Osteoblast (primary cell): ENCODE data around the gene DEFB124. TPM values are rescaled to one million over a fixed set of nuclear protein-coding genes. Genes with fewer than 3 reads are reported as not detected.
A peak's percentile ranks its signal among the peaks of the same experiment; 100 is the strongest.

Experiments
- DNase-seq: peaks from one replicate; pipeline ENCODE4 v3.0.0; 2011; ENCODE audit warnings: low spot score, mixed read lengths; ENCODE audit not compliant: insufficient read length; ENCODE audit errors: missing footprints
- H2AFZ ChIP-seq: 2 replicates; pipeline ENCODE4 v1.6.0; 2011; ENCODE audit warnings: mild to moderate bottlenecking, low read length
- H3K27ac ChIP-seq: 2 replicates; pipeline ENCODE4 v1.5.1; 2011; ENCODE audit warnings: mild to moderate bottlenecking, low read depth, low read length, moderate library complexity
- H3K27me3 ChIP-seq: 2 replicates; pipeline ENCODE4 v1.6.0; 2012; ENCODE audit warnings: mild to moderate bottlenecking, control low read depth, inconsistent platforms, low read length, moderate library complexity; ENCODE audit not compliant: insufficient read depth
- H3K36me3 ChIP-seq: 2 replicates; pipeline ENCODE4 v1.5.1; 2011; ENCODE audit warnings: mild to moderate bottlenecking, low read length, control low read depth, moderate library complexity; ENCODE audit not compliant: insufficient read depth
- H3K4me1 ChIP-seq: 2 replicates; pipeline ENCODE4 v1.5.1; 2011; ENCODE audit warnings: mild to moderate bottlenecking, low read length, control low read depth, moderate library complexity; ENCODE audit not compliant: insufficient read depth
- H3K4me2 ChIP-seq: 2 replicates; pipeline ENCODE4 v1.6.0; 2011; ENCODE audit warnings: mild to moderate bottlenecking, low read length; ENCODE audit not compliant: insufficient read depth
- H3K4me3 ChIP-seq: fragments of 200-600 bp; sonication (generic); 3 replicates; pipeline ENCODE4 v1.5.1; 2012; ENCODE audit warnings: mild to moderate bottlenecking, low read length, inconsistent platforms; ENCODE audit not compliant: insufficient read depth
- H3K79me2 ChIP-seq: 2 replicates; pipeline ENCODE4 v1.6.0; 2012; ENCODE audit warnings: mild to moderate bottlenecking, low read length, control low read depth, inconsistent platforms; ENCODE audit not compliant: insufficient read depth
- H3K9me3 ChIP-seq: 2 replicates; pipeline ENCODE4 v1.5.1; 2011; ENCODE audit warnings: low read depth, low read length, control low read depth
- H4K20me1 ChIP-seq: 2 replicates; pipeline ENCODE4 v1.6.0; 2012; ENCODE audit warnings: mild to moderate bottlenecking, low read length, control low read depth; ENCODE audit not compliant: insufficient read depth
- total RNA-seq: library from RNA; depleted of rRNA; stranded (reverse); fragments of >200 nt; gene quantifications from 2 replicates; pipeline ENCODE4 v1.2.3, GENCODE V29; 2012
- TF ChIP-seq, protein P1 (sequence below): IDR thresholded peaks from 2 replicates; pipeline ENCODE4 v1.5.1; 2011; ENCODE audit warnings: mild to moderate bottlenecking, low read depth, low read length, moderate library complexity; ENCODE audit errors: extremely low read depth

DEFB124 gene
- total RNA-seq, 1 donor: not detected

DNA sequence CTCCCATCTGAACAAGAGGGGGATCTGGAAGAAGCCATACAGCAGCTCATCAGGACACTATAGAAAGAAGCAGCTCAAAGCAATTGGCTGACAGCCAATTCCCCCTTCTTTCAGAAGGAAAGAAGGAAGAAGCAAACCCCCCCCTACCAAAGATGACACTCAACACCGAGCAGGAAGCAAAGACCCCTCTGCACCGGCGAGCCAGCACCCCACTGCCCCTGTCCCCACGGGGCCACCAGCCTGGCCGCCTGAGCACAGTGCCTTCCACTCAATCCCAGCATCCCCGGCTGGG, 1.3 kb upstream of the DEFB124 start:
- DNase-seq: no peak
- Histone ChIP-seq H3K9me3 (no peaks in the 10 kb centered on the region), H3K27me3 (peaks cover 21% of the 10 kb centered on the region), H2AFZ (no peak overlapping the region), H3K4me3 (no peak overlapping the region), H3K79me2 (no peaks in the 10 kb centered on the region), H3K4me1 (no peaks in the 10 kb centered on the region), H4K20me1 (no peaks in the 10 kb centered on the region), H3K36me3 (no peaks in the 10 kb centered on the region), H3K4me2 (no peak overlapping the region), H3K27ac (no peak overlapping the region)
- TF ChIP-seq, protein P1, sequence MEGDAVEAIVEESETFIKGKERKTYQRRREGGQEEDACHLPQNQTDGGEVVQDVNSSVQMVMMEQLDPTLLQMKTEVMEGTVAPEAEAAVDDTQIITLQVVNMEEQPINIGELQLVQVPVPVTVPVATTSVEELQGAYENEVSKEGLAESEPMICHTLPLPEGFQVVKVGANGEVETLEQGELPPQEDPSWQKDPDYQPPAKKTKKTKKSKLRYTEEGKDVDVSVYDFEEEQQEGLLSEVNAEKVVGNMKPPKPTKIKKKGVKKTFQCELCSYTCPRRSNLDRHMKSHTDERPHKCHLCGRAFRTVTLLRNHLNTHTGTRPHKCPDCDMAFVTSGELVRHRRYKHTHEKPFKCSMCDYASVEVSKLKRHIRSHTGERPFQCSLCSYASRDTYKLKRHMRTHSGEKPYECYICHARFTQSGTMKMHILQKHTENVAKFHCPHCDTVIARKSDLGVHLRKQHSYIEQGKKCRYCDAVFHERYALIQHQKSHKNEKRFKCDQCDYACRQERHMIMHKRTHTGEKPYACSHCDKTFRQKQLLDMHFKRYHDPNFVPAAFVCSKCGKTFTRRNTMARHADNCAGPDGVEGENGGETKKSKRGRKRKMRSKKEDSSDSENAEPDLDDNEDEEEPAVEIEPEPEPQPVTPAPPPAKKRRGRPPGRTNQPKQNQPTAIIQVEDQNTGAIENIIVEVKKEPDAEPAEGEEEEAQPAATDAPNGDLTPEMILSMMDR: no peak

DNA sequence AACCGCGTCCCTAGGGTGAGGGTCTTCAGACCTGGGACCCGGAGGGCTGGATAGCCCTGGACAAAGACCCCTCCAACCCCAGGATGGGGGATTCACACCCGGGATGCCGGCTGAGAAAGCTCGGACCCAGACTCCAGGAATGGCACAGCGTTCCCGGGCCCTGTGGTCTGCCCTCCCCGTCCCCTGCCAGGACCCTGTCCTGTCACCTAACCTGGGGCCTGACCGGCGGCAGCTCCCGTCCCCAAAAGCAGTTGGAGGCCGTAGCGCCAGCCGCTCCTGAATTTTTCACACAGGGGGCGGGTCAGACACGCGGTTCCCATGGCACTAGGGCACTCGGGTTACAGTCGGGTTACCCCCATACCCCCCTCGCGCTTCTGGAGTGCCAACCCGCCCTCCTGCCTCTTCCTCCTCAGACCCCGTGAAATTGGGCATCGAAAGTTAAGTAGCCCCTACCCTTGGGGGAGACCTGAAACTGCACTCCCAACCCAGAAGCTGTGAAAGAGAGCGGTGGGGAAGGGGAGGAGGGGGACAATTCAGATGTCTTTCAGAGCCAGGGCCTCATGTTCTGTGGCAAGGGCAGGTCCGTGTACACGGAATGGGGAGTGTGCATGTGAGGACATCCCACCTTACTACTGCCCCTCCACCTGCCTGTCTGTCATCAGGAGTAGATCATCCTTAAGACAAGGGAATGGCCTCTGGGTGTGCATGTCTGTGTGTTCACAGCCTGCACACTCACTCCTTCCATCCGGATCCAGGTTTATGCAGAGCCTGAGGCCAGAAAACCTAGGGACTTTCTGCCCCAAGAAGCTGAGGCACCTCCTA, 756 bp upstream of the DEFB124 start:
- H3K4me2 ChIP-seq: peak overlapping the region; percentile 32
- no peaks in the 10 kb centered on the region for H3K9me3 ChIP-seq
- no peaks in the 10 kb centered on the region for H3K36me3 ChIP-seq
- H2AFZ ChIP-seq: no peak overlapping the region
- DNase-seq: peak; percentile 90
- TF ChIP-seq, protein P1: no peak
- H3K27ac ChIP-seq: no peak overlapping the region
- H3K4me3 ChIP-seq: peak overlapping the region; percentile 25
- peaks cover 21% of the 10 kb centered on the region for H3K27me3 ChIP-seq
- H3K4me1 ChIP-seq: no peaks in the 10 kb centered on the region
- H4K20me1 ChIP-seq: no peaks in the 10 kb centered on the region
- no peaks in the 10 kb centered on the region for H3K79me2 ChIP-seq

DNA sequence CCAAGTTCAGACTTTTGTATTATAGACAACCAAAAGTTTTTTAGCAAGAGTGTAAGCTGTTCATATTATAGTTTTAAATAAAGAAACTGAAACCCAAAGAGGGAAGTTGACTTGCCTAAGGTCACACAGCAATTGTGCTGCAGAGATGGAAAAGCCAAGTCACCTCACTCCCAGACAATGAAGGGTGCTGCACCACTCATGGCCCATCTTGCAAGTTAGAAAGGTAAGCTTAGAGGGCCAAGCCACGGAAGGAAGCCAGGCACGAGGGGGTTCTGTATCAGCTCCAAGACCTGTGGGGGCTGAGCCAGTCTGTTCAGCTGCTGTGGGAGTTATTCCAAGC, 860 bp downstream of the DEFB124 start:
- H3K79me2 ChIP-seq: no peaks in the 10 kb centered on the region
- peaks cover 21% of the 10 kb centered on the region for H3K27me3 ChIP-seq
- TF ChIP-seq, protein P1: no peak
- H2AFZ ChIP-seq: no peak overlapping the region
- H3K27ac ChIP-seq: no peak overlapping the region
- no peak overlapping the region for H3K4me3 ChIP-seq
- no peaks in the 10 kb centered on the region for H4K20me1 ChIP-seq
- H3K9me3 ChIP-seq: no peaks in the 10 kb centered on the region
- H3K36me3 ChIP-seq: no peaks in the 10 kb centered on the region
- no peak for DNase-seq
- no peaks in the 10 kb centered on the region for H3K4me1 ChIP-seq
- H3K4me2 ChIP-seq: no peak overlapping the region

DNA sequence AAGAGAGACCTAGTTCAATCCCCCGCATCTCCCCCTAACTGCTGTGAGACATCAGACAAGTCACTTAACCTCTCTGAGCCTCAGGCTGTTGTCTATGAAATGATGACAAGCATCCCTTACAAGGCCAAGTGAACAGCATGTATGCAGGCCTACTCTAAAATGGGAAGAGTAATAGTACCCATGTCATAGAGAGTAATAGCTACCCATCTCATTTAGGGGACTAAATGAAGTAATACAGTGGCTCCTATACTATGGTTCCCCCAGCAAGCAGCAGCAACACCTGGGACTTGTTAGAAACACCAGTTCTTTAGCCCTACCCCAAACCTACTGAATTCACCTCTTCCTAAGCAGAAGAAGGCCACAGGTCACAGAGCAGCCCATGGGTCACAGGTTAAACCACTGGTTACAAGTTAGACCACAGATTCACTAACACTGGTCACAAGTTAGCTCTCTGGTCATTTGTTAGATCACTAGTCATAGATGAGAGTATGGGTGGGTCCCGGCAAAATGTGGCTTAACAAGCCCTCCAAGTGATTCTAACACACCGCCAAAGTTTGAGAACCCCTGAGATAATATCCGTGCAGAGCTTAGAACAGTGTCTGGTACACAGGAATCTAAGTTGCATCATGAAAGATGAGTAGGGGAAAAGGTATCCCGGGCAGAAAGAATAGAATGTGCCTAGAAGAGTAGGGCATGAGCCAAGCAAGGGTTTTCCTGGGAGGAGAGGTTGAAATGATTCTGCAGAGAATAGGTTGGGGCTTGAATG, 1.4 kb downstream of the DEFB124 start:
- Histone ChIP-seq H3K79me2 (no peaks in the 10 kb centered on the region), H3K9me3 (no peaks in the 10 kb centered on the region), H4K20me1 (no peaks in the 10 kb centered on the region), H3K27ac (no peak overlapping the region), H2AFZ (no peak overlapping the region), H3K4me2 (no peak overlapping the region), H3K4me3 (no peak overlapping the region), H3K36me3 (no peaks in the 10 kb centered on the region), H3K4me1 (no peaks in the 10 kb centered on the region), H3K27me3 (peaks cover 21% of the 10 kb centered on the region)
- TF ChIP-seq, protein P1: no peak
- DNase-seq: peak; percentile 61
